GM19395 (cell line): Measurements from ENCODE around the gene CCL1.
A peak's percentile ranks its signal among the peaks of the same experiment; 100 is the strongest.

Experiments
- ATAC-seq: cut with Tn5 transposase; IDR thresholded peaks from one replicate; pipeline ENCODE4 v1.9.1; 2021; ENCODE audit warnings: mild to moderate bottlenecking, moderate library complexity; ENCODE audit not compliant: unreplicated experiment

CCL1 gene

DNA sequence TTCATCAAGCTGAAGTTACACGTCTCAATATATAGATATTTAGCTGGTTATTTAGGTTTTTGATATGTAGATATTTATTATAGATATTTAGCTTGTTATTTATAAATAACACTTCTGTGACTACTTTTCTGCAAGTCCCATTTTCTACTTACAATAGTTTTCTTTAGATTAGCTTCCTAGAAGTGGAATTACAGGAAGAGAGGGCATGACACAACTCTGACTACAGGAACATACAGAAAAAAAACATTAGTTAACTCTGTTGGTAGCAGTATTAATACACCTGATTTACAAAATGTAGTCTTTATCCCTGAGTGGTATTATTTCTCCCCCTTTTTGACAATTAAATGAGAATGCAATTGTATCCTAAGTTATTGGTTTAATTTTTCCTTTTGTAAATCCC is 21.2 kb upstream of the CCL1 start:
- no peak for ATAC-seq

- ATAC-seq: no peak
These were observed 20.2 kb upstream of the CCL1 start for GRCh38 chr17:34383216-34383615.

GRCh38 chr17:34382621-34383124 is 19.6 kb upstream of the CCL1 start:
- ATAC-seq: no peak

- no peak for ATAC-seq
These were observed 16.8 kb upstream of the CCL1 start for GRCh38 chr17:34379868-34380267.

- peak; percentile 83 for ATAC-seq
These were observed 15.7 kb upstream of the CCL1 start for GRCh38 chr17:34378664-34379101.

DNA sequence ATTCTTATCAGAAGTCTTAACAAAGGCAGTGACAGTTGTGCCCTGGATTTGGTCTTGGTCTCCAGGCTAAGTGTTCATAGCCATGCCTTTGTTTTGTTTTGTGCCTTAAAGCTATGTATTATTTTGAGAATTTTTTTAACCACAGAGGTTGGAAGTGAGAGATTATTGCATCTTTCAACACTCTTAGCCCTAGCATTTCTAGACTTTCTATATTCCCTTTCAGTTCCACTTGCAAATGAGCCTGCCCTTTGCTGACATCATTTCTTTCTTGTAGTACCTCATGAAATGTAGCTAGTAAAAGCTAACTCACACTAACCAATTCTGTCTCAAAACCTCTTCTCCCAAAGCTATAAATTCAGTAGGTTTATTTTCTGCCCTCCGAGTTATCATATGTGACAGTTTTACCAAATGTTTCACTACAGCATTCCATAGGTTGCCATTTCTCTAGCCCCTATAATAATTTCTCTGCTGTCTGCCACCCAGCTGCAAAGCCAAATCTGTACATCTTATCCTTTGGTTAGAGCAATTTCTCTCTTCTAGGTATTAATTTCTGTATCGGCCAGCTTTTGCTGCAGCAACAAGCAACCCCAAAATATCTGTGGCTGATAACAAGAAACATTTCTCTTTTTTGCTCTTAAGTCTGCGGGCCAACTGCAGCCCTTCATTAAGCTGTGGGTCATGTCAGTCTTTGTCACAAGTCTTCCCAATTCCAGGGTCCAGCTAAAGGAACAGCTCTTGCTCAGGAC is 14.2 kb upstream of the CCL1 start:
- ATAC-seq: peak; percentile 56

- ATAC-seq: no peak
These were observed 12.5 kb upstream of the CCL1 start for GRCh38 chr17:34375426-34375997.

DNA sequence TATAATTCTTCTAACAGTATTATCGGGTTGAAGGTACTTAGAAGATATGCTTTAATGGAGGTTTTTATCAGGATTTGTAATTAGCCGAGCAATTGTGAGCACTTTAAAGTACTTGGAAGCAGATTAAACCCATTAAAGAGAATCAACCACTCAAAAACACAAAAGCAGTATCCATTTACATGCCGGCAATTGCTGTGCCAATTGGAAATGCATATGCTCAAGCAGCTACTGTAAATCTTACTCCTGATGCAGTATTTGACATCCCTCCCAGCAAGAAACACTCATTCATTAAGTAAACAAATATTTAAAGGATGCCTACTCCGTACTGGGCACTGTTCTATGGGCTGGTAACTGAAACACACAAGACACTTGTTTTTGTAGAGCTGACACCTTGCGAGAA is 11.4 kb upstream of the CCL1 start:
- ATAC-seq: no peak

DNA sequence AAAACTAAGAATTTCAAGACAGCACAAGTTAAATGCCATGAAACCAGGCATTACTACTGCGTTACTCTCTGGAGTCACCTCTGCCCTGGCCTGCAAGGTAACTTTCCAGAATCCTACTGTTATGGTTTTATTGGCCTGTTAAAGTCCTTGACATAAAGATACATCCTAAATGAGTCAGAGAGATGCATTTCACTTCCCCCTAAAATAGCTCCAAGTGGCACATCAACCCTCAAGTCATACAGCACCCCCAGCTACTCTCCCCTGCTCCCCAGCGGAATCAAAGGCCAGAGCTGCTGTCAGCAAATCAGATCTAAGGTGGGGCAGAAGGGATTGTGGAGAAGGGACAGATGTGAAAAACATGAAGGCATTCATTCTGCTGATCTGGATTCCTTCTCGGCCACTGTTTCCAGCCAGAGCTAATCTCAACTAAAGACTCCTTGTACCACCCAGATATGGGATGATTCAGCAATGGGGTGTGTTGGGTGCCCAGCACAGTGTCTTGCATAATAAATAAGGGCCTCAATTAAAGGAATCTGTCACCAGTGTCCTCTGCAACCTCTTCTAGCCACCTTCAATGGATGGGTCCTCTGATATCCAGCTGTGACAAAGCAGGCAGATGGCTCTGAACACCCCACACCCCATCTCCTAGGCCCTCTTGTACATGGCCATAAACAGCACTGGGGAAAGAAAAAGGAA is 8.5 kb upstream of the CCL1 start:
- no peak for ATAC-seq

DNA sequence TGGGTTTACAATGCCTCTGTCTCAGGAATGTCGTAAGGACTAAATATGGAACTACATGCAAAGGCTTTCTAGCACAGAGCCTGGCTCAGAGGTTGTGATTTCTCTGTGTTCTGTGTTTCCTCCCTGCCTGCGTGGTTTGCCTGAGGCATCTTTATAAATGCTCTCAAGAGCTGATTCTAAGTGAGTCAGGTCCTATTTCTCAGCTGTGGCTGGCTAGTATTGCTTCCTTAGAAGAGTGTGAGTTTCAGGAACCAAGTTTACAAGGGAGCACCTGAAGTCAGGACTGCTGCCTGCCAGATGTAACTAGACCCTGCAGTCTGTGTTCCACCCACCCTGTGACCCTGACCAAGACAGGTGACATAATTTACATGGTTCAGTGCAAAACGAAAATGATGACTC is 8.0 kb upstream of the CCL1 start:
- ATAC-seq: no peak

DNA sequence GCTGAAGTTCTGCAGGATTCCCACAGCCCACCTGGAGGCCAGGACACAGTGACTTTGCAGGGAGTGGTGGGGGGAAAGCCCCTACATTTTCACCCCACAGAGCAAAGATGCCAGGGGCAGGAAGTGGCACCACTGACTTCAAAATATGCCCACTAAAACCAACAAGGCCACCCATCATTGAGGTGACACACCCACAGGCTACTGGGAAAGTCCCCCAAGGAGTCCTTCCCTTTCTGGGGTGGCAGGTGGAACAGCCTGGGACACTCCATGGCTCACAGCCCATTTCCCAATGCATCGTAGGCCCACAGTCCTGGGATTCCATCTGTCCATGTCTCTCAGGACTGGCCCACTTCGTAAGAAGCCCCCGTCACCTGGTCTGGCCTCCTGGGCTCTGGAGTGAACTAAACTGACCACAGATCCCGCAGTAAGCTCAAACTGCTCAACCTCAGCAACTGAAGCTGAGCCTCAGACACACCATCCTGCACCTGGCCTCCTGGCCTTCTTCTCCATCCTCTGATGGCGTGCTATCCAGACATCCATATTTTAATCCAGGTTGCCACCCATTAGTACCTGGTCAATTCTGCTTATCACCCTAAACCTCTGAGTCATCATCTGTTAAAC is 7.5 kb upstream of the CCL1 start:
- no peak for ATAC-seq

DNA sequence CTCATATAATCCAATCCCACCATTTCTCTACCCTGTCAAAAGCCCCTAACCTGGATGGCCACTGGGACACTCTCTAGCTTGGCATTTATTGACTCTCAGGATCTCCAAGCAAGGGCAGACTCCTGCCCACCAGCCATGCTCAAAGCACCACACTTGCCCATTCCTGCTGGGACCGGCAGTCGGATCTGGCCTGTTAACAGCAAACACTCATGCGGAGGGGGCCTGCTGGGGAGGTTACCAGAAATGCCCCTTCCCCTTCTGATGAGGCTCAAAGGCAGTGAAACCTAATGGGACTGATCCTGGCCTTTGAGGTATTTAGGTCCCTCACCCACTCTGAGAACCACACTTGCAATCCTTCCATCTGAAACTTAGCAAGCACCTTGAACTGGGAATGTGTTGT is 6.5 kb upstream of the CCL1 start:
- no peak for ATAC-seq

- ATAC-seq: no peak
These were observed 6.0 kb upstream of the CCL1 start for GRCh38 chr17:34368946-34369500.

- no peak for ATAC-seq
These were observed 5.3 kb upstream of the CCL1 start for GRCh38 chr17:34368196-34368945.

- ATAC-seq: no peak
These were observed 4.6 kb upstream of the CCL1 start for GRCh38 chr17:34367486-34368195.

DNA sequence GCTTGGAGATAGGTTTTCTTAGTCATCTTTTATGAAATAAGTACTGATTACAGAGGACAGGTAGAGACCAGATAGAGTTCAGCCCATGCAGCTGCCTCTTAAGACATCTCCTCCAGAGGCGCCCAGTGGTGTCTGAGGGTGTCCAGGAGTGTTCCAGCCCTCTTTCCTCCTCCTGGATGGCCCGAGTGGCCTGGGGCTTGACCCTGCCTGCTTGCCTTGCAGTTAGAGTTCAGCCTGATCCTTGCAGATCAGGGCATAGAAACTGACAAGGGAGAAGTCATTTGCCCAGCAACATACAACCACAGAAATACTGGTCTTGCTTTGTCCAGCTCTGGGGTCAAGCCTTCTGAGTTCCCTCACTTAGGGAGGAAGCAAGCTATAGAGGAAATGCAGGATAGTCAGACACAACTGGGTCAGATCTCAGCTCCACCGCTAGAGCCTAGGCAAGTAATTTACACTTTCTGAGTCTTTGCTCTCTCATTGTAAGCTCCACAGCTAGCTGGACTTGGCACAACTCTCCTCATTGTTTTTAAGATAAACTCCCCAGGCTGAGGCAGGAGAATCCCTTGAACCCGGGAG is 3.6 kb upstream of the CCL1 start:
- ATAC-seq: no peak

DNA sequence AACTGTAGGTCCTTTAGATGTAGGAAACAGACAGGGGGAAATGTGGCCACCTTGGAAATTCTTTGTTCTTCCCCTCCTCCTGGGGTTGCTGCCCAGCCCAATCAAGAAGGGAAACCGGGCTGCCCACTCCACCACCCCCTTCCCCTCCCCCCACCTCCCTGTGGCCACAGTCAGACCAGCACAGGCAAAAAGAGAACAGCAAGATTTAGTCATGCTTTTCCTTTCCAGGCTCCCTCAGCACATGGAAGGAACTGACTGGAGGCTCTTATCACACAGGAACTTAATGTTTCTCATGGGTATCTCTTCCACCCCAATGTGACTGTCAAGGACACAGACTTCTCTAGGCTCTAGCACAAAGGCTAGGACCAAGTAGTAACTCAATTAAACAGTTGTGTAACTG is 3.0 kb upstream of the CCL1 start:
- ATAC-seq: no peak

GRCh38 chr17:34365340-34365739 is 2.3 kb upstream of the CCL1 start:
- no peak for ATAC-seq

- ATAC-seq: no peak
These were observed 1.7 kb upstream of the CCL1 start for GRCh38 chr17:34364751-34365150.
